WTC11 (cell line): ENCODE data around the gene ELFN1. TPM values are rescaled to one million over a fixed set of nuclear protein-coding genes. Genes with fewer than 3 reads are reported as not detected.

ENCODE experiments used
- ATAC-seq: fragments of 200-7000 bp; cut with Tn5 transposase; 2 replicates; pipeline ENCODE4 v1.10.0; 2021; ENCODE audit warnings: mild to moderate bottlenecking, moderate library complexity
- CTCF ChIA-PET: fragments of 300-600 bp; sonication (Branson Sonifier 250); formaldehyde crosslinking; loops from one replicate; lab custom pipeline; 2021; ENCODE audit warnings: antibody characterized with exemption; lab: Charles Lee
- POLR2A ChIA-PET: fragments of 350-600 bp; sonication (Branson Sonifier 250); formaldehyde crosslinking; loops from one replicate; lab custom pipeline; 2021; ENCODE audit warnings: antibody characterized with exemption; lab: Charles Lee
- DNase-seq: peaks from one replicate; pipeline ENCODE4 v3.0.0; 2021; ENCODE audit warnings: low spot score
- H3K27ac Mint-ChIP-seq: 2 replicates; pipeline ENCODE4 v1.8.0; 2021; ENCODE audit warnings: mixed read lengths
- H3K27me3 Mint-ChIP-seq: 2 replicates; pipeline ENCODE4 v1.8.0; 2021; ENCODE audit warnings: low read depth, mild to moderate bottlenecking, moderate library complexity, mixed read lengths
- H3K36me3 Mint-ChIP-seq: 2 replicates; pipeline ENCODE4 v1.8.0; 2021; ENCODE audit warnings: mixed read lengths
- H3K4me1 Mint-ChIP-seq: 2 replicates; pipeline ENCODE4 v1.8.0; 2022; ENCODE audit warnings: mixed read lengths
- H3K4me3 Mint-ChIP-seq: 2 replicates; pipeline ENCODE4 v1.8.0; 2021; ENCODE audit warnings: mild to moderate bottlenecking, moderate library complexity, mixed read lengths
- H3K9me3 Mint-ChIP-seq: 2 replicates; pipeline ENCODE4 v1.8.0; 2021; ENCODE audit warnings: mixed read lengths
- ESRRA ChIP-seq: sonication (generic); formaldehyde crosslinking; IDR thresholded peaks from 2 replicates; pipeline ENCODE4 v1.8.1; 2022; ENCODE audit warnings: mild to moderate bottlenecking, missing genetic modification reagents, borderline replicate concordance
- ETV6 ChIP-seq: sonication (generic); formaldehyde crosslinking; IDR thresholded peaks from 2 replicates; pipeline ENCODE4 v1.8.1; 2022; ENCODE audit warnings: mild to moderate bottlenecking, missing genetic modification reagents
- GTF2I ChIP-seq: fragments of 250-450 bp; sonication (Bioruptor Pico); conservative IDR thresholded peaks from 2 replicates; pipeline ENCODE4 v1.4.0; 2021; ENCODE audit warnings: mild to moderate bottlenecking
- MYBL2 ChIP-seq: sonication (generic); formaldehyde crosslinking; IDR thresholded peaks from 2 replicates; pipeline ENCODE4 v1.8.1; 2023; ENCODE audit warnings: mild to moderate bottlenecking, moderate library complexity, missing genetic modification reagents
- NFE2L1 ChIP-seq: sonication (generic); formaldehyde crosslinking; IDR thresholded peaks from 2 replicates; pipeline ENCODE4 v1.8.1; 2023; ENCODE audit warnings: missing genetic modification reagents
- ZBTB21 ChIP-seq: sonication (generic); formaldehyde crosslinking; IDR thresholded peaks from 2 replicates; pipeline ENCODE4 v1.8.1; 2023; ENCODE audit warnings: mild to moderate bottlenecking, missing genetic modification reagents, borderline replicate concordance
- total RNA-seq: library from RNA; stranded (reverse); gene quantifications from 3 replicates; pipeline ENCODE4 v1.2.3, GENCODE V29; 2021
- TF ChIP-seq, protein P1 (sequence below): sonication (generic); formaldehyde crosslinking; IDR thresholded peaks from 2 replicates; pipeline ENCODE4 v1.8.0; 2023; ENCODE audit warnings: mild to moderate bottlenecking, missing genetic modification reagents
- TF ChIP-seq, protein P2 (sequence below): fragments of 250-450 bp; sonication (Bioruptor Pico); conservative IDR thresholded peaks from 2 replicates; pipeline ENCODE4 v1.9.0; 2021; ENCODE audit warnings: mild to moderate bottlenecking
- TF ChIP-seq, protein P3 (sequence below): fragments of 250-450 bp; sonication (Bioruptor Pico); IDR thresholded peaks from 2 replicates; pipeline ENCODE4 v2.1.2; 2022; ENCODE audit warnings: mild to moderate bottlenecking, moderate library complexity
- TF ChIP-seq, protein P4 (sequence below): sonication (generic); formaldehyde crosslinking; IDR thresholded peaks from 2 replicates; pipeline ENCODE4 v1.8.1; 2023; ENCODE audit warnings: mild to moderate bottlenecking, moderate library complexity, missing genetic modification reagents
- TF ChIP-seq, protein P5 (sequence below): sonication (generic); formaldehyde crosslinking; IDR thresholded peaks from 2 replicates; pipeline ENCODE4 v1.8.0; 2022; ENCODE audit warnings: mild to moderate bottlenecking, missing genetic modification reagents

ELFN1 gene
- total RNA-seq, 1 experiment from 2014 or later = 4.6 TPM

- TF ChIP-seq, protein P1, sequence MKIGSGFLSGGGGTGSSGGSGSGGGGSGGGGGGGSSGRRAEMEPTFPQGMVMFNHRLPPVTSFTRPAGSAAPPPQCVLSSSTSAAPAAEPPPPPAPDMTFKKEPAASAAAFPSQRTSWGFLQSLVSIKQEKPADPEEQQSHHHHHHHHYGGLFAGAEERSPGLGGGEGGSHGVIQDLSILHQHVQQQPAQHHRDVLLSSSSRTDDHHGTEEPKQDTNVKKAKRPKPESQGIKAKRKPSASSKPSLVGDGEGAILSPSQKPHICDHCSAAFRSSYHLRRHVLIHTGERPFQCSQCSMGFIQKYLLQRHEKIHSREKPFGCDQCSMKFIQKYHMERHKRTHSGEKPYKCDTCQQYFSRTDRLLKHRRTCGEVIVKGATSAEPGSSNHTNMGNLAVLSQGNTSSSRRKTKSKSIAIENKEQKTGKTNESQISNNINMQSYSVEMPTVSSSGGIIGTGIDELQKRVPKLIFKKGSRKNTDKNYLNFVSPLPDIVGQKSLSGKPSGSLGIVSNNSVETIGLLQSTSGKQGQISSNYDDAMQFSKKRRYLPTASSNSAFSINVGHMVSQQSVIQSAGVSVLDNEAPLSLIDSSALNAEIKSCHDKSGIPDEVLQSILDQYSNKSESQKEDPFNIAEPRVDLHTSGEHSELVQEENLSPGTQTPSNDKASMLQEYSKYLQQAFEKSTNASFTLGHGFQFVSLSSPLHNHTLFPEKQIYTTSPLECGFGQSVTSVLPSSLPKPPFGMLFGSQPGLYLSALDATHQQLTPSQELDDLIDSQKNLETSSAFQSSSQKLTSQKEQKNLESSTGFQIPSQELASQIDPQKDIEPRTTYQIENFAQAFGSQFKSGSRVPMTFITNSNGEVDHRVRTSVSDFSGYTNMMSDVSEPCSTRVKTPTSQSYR (CRISPR knock-in tag) = no peak
- TF ChIP-seq GTF2I (CRISPR knock-in tag) = no peak
Measured at GRCh38 chr7:1744296-1745017, 74.4 kb downstream of the ELFN1 start (continued).

DNA sequence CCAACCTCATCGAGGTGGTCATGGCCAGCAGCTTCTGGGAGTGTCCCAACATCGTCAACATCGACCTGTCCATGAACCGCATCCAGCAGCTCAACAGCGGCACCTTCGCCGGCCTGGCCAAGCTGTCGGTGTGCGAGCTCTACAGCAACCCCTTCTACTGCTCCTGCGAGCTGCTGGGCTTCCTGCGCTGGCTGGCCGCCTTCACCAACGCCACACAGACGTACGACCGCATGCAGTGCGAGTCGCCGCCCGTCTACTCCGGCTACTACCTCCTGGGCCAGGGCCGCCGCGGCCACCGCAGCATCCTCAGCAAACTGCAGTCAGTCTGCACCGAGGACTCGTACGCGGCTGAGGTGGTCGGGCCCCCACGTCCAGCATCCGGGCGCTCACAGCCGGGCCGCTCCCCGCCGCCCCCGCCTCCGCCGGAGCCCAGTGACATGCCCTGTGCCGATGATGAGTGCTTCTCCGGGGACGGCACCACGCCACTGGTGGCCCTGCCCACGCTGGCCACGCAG, 75.0 kb downstream of the ELFN1 start:
- ATAC-seq (no peak), DNase-seq (no peak)
- Mint-ChIP-seq H3K4me1 (no peaks in the 10 kb centered on the region), H3K9me3 (no peaks in the 10 kb centered on the region), H3K36me3 (no peaks in the 10 kb centered on the region), H3K27me3 (no peaks in the 10 kb centered on the region), H3K4me3 (no peak overlapping the region), H3K27ac (no peak overlapping the region)
- CTCF ChIA-PET = interaction anchor here (1.0 kb wide), 1 partner anchor 14 kb away, joined by 3 read pairs; no protein-coding TSS in a partner anchor
- TF ChIP-seq NFE2L1 (CRISPR knock-in tag) (no peak), ZBTB21 (CRISPR knock-in tag) (no peak), MYBL2 (CRISPR knock-in tag) (no peak), ESRRA (CRISPR knock-in tag) (no peak), ETV6 (no peak)
- TF ChIP-seq, protein P2, sequence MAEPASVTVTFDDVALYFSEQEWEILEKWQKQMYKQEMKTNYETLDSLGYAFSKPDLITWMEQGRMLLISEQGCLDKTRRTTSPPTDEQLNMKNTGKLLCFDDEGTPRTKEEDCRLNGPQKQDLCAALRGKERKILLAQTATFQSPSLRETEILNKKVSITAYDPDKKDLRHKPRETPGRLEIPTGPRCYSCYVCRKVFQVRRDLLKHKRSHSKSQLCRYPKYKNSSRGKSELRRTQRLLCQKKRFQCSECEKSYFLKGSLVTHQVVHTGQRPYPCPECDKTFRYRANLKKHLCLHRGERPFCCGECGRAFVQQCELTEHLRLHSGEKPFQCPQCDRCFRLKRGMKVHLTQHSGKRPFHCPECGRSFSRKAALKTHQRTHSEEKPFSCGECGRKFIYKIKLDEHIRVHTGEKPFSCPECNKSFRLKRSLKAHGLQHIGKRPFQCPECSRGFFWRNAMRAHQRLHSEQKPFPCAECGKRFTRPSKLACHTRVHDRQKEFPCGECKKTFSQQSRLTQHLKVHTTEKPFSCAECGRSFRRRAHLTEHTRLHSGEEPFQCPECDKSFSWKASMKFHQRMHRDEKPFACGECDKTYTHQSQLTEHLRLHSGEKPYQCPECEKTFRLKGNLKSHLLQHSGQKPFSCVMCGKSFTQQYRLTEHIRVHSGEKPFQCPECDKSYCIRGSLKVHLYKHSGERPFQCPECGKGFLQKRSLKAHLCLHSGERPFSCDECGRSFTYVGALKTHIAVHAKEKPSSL (CRISPR knock-in tag) = no peak
- TF ChIP-seq, protein P3, sequence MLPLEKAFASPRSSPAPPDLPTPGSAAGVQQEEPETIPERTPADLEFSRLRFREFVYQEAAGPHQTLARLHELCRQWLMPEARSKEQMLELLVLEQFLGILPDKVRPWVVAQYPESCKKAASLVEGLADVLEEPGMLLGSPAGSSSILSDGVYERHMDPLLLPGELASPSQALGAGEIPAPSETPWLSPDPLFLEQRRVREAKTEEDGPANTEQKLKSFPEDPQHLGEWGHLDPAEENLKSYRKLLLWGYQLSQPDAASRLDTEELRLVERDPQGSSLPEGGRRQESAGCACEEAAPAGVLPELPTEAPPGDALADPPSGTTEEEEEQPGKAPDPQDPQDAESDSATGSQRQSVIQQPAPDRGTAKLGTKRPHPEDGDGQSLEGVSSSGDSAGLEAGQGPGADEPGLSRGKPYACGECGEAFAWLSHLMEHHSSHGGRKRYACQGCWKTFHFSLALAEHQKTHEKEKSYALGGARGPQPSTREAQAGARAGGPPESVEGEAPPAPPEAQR (CRISPR knock-in tag) = no peak
- TF ChIP-seq, protein P4, sequence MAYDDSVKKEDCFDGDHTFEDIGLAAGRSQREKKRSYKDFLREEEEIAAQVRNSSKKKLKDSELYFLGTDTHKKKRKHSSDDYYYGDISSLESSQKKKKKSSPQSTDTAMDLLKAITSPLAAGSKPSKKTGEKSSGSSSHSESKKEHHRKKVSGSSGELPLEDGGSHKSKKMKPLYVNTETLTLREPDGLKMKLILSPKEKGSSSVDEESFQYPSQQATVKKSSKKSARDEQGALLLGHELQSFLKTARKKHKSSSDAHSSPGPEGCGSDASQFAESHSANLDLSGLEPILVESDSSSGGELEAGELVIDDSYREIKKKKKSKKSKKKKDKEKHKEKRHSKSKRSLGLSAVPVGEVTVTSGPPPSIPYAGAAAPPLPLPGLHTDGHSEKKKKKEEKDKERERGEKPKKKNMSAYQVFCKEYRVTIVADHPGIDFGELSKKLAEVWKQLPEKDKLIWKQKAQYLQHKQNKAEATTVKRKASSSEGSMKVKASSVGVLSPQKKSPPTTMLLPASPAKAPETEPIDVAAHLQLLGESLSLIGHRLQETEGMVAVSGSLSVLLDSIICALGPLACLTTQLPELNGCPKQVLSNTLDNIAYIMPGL = no peak
- TF ChIP-seq, protein P5, sequence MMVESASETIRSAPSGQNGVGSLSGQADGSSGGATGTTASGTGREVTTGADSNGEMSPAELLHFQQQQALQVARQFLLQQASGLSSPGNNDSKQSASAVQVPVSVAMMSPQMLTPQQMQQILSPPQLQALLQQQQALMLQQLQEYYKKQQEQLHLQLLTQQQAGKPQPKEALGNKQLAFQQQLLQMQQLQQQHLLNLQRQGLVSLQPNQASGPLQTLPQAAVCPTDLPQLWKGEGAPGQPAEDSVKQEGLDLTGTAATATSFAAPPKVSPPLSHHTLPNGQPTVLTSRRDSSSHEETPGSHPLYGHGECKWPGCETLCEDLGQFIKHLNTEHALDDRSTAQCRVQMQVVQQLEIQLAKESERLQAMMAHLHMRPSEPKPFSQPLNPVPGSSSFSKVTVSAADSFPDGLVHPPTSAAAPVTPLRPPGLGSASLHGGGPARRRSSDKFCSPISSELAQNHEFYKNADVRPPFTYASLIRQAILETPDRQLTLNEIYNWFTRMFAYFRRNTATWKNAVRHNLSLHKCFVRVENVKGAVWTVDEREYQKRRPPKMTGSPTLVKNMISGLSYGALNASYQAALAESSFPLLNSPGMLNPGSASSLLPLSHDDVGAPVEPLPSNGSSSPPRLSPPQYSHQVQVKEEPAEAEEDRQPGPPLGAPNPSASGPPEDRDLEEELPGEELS (CRISPR knock-in tag) = no peak
- POLR2A ChIA-PET = no interaction called here
